ENCODE results near the gene FAM184B. TPM values are rescaled to one million over a fixed set of nuclear protein-coding genes. Genes with fewer than 3 reads are reported as not detected.

The FAM184B gene
- total and polyA plus RNA-seq, 2 experiments from 2014 or later, result 0.11 to 0.49 TPM

GRCh38 chr4:17623451-17624001, 157.9 kb downstream of the FAM184B start:
- Mint-ChIP-seq H3K27ac (no peak overlapping the region), H3K36me3 (ENCODE audit: low read depth) (peaks cover 96% of the 10 kb centered on the region), H3K27me3 (ENCODE audit: insufficient read depth, low read depth, poor library complexity) (peaks cover 2% of the 10 kb centered on the region)

More at GRCh38 chr4:17623451-17624001, 157.9 kb downstream of the FAM184B start:
- Histone ChIP-seq H3K4me2 (no peak overlapping the region), H3K4me1 (ENCODE audit: insufficient read depth) (no peaks in the 10 kb centered on the region), H3K4me3 (no peak overlapping the region), H3K36me3 (ENCODE audit: insufficient read depth) (peaks cover 81% of the 10 kb centered on the region), H3K27me3 (ENCODE audit: insufficient read depth) (no peaks in the 10 kb centered on the region), H3F3A (replicated peaks; ENCODE audit: low read depth) (no peaks in the 10 kb centered on the region), H3K79me2 (replicated peaks; ENCODE audit: insufficient read depth) (peaks cover 48% of the 10 kb centered on the region), H2AFZ (no peak overlapping the region), H4K20me1 (replicated peaks; ENCODE audit: insufficient read depth) (peaks cover 48% of the 10 kb centered on the region), H3K9me2 (ENCODE audit: insufficient read depth) (no peaks in the 10 kb centered on the region), H3K27ac (ENCODE audit: low read depth) (no peak overlapping the region)
- no peak overlapping the region for H3K4me3 Mint-ChIP-seq
- ATAC-seq, result no peak
- no peaks in the 10 kb centered on the region for H3K9me3 Mint-ChIP-seq
- peaks cover 4% of the 10 kb centered on the region; the same call in 2 of the 3 replicates for H3K4me1 Mint-ChIP-seq
- TF ChIP-seq ZNF462 (CRISPR knock-in tag; IDR thresholded peaks at IDR 0.05) (no peak), STAT1 (IDR thresholded peaks at IDR 0.05; ENCODE audit: unreplicated experiment) (no peak), EZH2phosphoT487 (IDR thresholded peaks at IDR 0.05; ENCODE audit: unreplicated experiment) (no peak), REST (IDR thresholded peaks at IDR 0.05; ENCODE audit: unreplicated experiment) (no peak), ETS1 (IDR thresholded peaks at IDR 0.05) (no peak), CTCF (conservative IDR thresholded peaks at IDR 0.05; ENCODE audit: low read depth in 2 of 2) (no peak), EZH2 (IDR thresholded peaks at IDR 0.05; ENCODE audit: low read depth, unreplicated experiment) (no peak), CREB1 (CRISPR knock-in tag; IDR thresholded peaks at IDR 0.05; ENCODE audit: low read depth) (no peak), POLR2AphosphoS5 (IDR thresholded peaks at IDR 0.05; ENCODE audit: low read depth) (no peak), ZNF331 (CRISPR knock-in tag; IDR thresholded peaks at IDR 0.05; ENCODE audit: low read depth) (no peak), NANOG (IDR thresholded peaks at IDR 0.05; ENCODE audit: borderline replicate concordance) (no peak), JUNB (IDR thresholded peaks at IDR 0.05; ENCODE audit: unreplicated experiment) (no peak), ZNF114 (CRISPR knock-in tag; IDR thresholded peaks at IDR 0.05) (no peak)
- no peak for DNase-seq (ENCODE audit: low spot score)

Data from GM23338 (cell line).